Esophagus squamous epithelium (tissue), 4 donors: Measurements from ENCODE around the gene KDM6B.

ENCODE experiments used
- POLR2A ChIP-seq, 4 donors: fragments of 450-650 bp; IDR thresholded peaks; one replicate each; pipeline ENCODE4 v1.6.1; 2017; ENCODE audit warnings: antibody characterized with exemption in 4 of 4, mild to moderate bottlenecking in 4 of 4, moderate library complexity in 3 of 4
- TF ChIP-seq, protein P1 (sequence below), 6 experiments: fragments of 450-650 bp in 4 of 6; fragments of 200-600 bp in 2 of 6; sonication (generic) in 2 of 6; IDR thresholded peaks; one replicate each; pipeline ENCODE4 v1.5.1; 2016 to 2019; ENCODE audit warnings: antibody characterized with exemption in 6 of 6, mild to moderate bottlenecking in 4 of 6, moderate library complexity in 4 of 6

DNA sequence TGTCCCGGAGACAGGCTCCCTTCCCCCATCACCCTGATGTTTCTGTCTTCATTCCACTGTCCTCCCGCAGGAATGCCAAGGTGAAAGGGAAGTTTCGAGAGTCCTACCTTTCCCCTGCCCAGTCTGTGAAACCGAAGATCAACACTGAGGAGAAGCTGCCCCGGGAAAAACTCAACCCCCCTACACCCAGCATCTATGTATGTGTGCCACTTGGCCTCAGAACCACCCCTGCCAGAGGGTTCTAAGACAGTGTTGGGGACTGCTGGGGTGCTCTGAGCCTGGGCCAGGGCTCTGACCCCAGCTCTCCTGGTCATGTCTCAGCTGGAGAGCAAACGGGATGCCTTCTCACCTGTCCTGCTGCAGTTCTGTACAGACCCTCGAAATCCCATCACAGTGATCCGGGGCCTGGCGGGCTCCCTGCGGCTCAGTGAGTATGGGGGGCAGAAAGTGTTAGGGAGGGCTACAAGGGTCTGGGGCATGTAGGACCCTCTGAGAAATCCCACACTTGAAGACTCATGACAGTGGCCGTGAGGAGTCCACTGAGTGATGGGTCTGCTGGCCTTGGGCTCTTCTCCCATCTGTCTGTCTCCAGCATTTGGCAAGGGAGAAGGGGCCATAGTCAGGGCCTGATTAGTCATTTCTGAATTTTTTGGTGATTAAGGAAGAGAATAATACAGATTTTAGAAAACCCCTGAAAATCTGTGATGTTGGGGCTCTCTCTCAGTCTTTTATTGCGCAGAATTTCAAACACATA, 15.9 kb downstream of the KDM6B start:
- TF ChIP-seq, protein P1, sequence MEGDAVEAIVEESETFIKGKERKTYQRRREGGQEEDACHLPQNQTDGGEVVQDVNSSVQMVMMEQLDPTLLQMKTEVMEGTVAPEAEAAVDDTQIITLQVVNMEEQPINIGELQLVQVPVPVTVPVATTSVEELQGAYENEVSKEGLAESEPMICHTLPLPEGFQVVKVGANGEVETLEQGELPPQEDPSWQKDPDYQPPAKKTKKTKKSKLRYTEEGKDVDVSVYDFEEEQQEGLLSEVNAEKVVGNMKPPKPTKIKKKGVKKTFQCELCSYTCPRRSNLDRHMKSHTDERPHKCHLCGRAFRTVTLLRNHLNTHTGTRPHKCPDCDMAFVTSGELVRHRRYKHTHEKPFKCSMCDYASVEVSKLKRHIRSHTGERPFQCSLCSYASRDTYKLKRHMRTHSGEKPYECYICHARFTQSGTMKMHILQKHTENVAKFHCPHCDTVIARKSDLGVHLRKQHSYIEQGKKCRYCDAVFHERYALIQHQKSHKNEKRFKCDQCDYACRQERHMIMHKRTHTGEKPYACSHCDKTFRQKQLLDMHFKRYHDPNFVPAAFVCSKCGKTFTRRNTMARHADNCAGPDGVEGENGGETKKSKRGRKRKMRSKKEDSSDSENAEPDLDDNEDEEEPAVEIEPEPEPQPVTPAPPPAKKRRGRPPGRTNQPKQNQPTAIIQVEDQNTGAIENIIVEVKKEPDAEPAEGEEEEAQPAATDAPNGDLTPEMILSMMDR (IDR thresholded peaks at IDR 0.05): no peak
- TF ChIP-seq POLR2A (IDR thresholded peaks at IDR 0.05): no peak
